ENCODE results near the gene KIF3A. TPM values are rescaled to one million over a fixed set of nuclear protein-coding genes. Genes with fewer than 3 reads are reported as not detected.

Gene KIF3A
- total and polyA plus RNA-seq, 2 of the 8 experiments (the other 6 are each of a cell fraction or from before 2014, with no cell fraction given), result 3.1 to 13.1 TPM

DNA sequence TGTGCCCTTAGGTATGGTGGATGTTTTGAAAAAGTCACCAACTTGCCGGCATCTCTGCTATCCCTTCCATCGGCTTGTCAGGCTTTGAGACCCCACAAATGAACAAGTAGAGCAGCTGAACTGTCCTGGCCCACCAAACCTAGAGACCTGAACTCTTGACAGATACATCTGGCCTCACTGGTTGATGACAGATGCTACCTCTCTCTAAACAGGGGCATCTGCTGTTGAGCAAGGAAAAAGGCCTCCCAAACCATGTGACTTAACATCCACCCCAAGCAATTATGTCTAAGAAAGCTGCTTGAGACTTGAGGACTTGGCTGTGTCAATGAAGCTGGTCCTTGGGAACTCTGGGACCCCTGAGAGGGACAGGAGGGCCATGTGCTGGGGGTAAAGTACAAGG is 12.2 kb upstream of the KIF3A start (continued):
- TF ChIP-seq, protein P1, sequence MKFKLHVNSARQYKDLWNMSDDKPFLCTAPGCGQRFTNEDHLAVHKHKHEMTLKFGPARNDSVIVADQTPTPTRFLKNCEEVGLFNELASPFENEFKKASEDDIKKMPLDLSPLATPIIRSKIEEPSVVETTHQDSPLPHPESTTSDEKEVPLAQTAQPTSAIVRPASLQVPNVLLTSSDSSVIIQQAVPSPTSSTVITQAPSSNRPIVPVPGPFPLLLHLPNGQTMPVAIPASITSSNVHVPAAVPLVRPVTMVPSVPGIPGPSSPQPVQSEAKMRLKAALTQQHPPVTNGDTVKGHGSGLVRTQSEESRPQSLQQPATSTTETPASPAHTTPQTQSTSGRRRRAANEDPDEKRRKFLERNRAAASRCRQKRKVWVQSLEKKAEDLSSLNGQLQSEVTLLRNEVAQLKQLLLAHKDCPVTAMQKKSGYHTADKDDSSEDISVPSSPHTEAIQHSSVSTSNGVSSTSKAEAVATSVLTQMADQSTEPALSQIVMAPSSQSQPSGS (IDR thresholded peaks at IDR 0.05; ENCODE audit: low read length), result no peak
- TF ChIP-seq TAF7 (optimal IDR thresholded peaks at IDR 0.05; ENCODE audit: borderline replicate concordance, low read depth, low read length), result no peak
- no peak for TF ChIP-seq KDM5A (IDR thresholded peaks at IDR 0.05; ENCODE audit: low read length)
- TF ChIP-seq, protein P2, sequence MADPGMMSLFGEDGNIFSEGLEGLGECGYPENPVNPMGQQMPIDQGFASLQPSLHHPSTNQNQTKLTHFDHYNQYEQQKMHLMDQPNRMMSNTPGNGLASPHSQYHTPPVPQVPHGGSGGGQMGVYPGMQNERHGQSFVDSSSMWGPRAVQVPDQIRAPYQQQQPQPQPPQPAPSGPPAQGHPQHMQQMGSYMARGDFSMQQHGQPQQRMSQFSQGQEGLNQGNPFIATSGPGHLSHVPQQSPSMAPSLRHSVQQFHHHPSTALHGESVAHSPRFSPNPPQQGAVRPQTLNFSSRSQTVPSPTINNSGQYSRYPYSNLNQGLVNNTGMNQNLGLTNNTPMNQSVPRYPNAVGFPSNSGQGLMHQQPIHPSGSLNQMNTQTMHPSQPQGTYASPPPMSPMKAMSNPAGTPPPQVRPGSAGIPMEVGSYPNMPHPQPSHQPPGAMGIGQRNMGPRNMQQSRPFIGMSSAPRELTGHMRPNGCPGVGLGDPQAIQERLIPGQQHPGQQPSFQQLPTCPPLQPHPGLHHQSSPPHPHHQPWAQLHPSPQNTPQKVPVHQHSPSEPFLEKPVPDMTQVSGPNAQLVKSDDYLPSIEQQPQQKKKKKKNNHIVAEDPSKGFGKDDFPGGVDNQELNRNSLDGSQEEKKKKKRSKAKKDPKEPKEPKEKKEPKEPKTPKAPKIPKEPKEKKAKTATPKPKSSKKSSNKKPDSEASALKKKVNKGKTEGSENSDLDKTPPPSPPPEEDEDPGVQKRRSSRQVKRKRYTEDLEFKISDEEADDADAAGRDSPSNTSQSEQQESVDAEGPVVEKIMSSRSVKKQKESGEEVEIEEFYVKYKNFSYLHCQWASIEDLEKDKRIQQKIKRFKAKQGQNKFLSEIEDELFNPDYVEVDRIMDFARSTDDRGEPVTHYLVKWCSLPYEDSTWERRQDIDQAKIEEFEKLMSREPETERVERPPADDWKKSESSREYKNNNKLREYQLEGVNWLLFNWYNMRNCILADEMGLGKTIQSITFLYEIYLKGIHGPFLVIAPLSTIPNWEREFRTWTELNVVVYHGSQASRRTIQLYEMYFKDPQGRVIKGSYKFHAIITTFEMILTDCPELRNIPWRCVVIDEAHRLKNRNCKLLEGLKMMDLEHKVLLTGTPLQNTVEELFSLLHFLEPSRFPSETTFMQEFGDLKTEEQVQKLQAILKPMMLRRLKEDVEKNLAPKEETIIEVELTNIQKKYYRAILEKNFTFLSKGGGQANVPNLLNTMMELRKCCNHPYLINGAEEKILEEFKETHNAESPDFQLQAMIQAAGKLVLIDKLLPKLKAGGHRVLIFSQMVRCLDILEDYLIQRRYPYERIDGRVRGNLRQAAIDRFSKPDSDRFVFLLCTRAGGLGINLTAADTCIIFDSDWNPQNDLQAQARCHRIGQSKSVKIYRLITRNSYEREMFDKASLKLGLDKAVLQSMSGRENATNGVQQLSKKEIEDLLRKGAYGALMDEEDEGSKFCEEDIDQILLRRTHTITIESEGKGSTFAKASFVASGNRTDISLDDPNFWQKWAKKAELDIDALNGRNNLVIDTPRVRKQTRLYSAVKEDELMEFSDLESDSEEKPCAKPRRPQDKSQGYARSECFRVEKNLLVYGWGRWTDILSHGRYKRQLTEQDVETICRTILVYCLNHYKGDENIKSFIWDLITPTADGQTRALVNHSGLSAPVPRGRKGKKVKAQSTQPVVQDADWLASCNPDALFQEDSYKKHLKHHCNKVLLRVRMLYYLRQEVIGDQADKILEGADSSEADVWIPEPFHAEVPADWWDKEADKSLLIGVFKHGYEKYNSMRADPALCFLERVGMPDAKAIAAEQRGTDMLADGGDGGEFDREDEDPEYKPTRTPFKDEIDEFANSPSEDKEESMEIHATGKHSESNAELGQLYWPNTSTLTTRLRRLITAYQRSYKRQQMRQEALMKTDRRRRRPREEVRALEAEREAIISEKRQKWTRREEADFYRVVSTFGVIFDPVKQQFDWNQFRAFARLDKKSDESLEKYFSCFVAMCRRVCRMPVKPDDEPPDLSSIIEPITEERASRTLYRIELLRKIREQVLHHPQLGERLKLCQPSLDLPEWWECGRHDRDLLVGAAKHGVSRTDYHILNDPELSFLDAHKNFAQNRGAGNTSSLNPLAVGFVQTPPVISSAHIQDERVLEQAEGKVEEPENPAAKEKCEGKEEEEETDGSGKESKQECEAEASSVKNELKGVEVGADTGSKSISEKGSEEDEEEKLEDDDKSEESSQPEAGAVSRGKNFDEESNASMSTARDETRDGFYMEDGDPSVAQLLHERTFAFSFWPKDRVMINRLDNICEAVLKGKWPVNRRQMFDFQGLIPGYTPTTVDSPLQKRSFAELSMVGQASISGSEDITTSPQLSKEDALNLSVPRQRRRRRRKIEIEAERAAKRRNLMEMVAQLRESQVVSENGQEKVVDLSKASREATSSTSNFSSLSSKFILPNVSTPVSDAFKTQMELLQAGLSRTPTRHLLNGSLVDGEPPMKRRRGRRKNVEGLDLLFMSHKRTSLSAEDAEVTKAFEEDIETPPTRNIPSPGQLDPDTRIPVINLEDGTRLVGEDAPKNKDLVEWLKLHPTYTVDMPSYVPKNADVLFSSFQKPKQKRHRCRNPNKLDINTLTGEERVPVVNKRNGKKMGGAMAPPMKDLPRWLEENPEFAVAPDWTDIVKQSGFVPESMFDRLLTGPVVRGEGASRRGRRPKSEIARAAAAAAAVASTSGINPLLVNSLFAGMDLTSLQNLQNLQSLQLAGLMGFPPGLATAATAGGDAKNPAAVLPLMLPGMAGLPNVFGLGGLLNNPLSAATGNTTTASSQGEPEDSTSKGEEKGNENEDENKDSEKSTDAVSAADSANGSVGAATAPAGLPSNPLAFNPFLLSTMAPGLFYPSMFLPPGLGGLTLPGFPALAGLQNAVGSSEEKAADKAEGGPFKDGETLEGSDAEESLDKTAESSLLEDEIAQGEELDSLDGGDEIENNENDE (IDR thresholded peaks at IDR 0.05; ENCODE audit: insufficient replicate concordance, low read length), result no peak
- no peak for TF ChIP-seq SIRT6 (IDR thresholded peaks at IDR 0.05; ENCODE audit: low read length)
- no peak for TF ChIP-seq POU5F1 (IDR thresholded peaks at IDR 0.05; ENCODE audit: low read depth, low read length)
- no peak for TF ChIP-seq KDM4A (IDR thresholded peaks at IDR 0.05; ENCODE audit: low read depth, low read length, severe bottlenecking)
